ENCODE data around the gene ZNF275.
"Not testable (repeated sequence)": the region's sequence is repeated elsewhere in the genome, so short reads cannot be mapped to it uniquely, and the experiment has no call there.

Gene ZNF275

GRCh38 chrX:153333821-153334653 is at the start of gene ZNF275:
TSS of gene ZNF275 (plus strand) at chrX:153334153. CDS start at chrX:153336680, 2,527 bp downstream.
- DNase-seq (ENCODE audit: low read depth in 2 of 3, low spot score in 2 of 3) = peak; percentile 46 to 64 (median 59)

- not testable (repeated sequence) for DNase-seq (ENCODE audit: low read depth in 2 of 3, low spot score in 2 of 3)
Observed at GRCh38 chrX:153285678-153286077, 48.3 kb upstream of the ZNF275 start.

DNA sequence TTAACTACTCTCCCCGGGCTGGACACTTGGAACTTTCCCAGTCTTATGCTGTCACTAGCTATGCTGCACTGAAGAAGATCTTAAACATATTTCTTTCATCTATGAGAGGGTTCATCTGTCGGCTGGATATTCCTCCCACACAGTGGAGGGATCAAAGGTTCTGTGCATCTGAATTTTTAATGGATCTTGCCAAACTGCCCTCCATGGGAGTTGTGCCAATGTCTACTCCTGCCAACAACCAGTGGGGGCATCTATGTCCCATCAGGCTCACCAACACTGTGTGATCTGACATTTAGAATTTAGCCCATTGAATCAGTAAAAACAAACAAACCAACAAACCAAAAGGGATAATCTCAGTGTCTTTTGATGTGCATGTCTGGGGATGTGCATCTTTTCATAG is 45.1 kb upstream of the ZNF275 start:
- DNase-seq (ENCODE audit: low read depth in 2 of 3, low spot score in 2 of 3) = not testable (repeated sequence)

DNA sequence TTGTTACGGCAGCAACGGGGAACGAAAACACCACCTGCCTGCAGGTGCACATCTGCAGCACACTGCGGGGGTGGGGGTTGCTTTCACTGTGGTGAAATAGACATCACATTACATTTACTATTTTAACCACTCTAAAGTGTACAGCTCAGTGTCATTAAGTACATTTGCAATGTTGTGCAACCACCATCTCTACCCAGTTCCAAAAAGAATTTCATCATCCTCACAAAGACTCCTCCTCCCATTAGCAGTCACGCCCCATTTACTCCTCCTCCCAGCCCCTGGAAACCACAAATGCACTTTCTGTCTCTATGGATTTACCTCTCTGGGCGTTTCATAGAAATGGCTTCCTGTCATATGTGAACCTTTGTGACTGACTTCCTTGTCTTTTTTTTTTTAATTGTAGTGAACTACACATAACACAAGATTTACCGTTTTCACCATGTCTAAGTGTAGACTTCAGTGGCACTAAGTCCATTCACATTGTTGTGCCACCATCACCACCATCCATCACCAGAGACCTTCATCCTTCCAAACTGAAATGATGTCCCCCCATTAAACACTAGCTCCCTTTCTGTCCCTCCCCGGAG is 40.4 kb upstream of the ZNF275 start:
- not testable (repeated sequence) for DNase-seq (ENCODE audit: low read depth in 2 of 3, low spot score in 2 of 3)

GRCh38 chrX:153297376-153297775 is 36.6 kb upstream of the ZNF275 start:
- no peak for DNase-seq (ENCODE audit: low read depth in 2 of 3, low spot score in 2 of 3)

- no peak for DNase-seq (ENCODE audit: low read depth in 2 of 3, low spot score in 2 of 3)
Observed at GRCh38 chrX:153299855-153300254, 34.1 kb upstream of the ZNF275 start.

DNA sequence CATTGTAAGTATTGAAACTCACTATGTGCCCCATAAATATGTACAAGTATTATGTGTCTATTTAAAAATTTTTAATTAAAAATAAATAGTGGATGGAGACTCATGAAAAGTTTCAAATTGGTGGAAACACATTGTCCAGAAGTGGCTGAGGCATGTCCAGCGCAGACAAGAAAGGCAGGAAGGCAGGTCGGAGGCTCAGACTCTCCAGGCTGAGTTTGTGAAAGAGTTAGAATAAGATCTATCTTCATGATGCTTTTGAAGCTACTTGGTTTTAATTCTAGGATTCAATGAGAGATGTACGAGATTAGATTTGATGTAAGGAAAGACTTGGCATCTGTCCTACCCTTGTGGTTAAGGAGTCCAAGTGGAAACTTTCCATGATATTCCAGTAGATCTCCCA is 32.2 kb upstream of the ZNF275 start:
- no peak for DNase-seq (ENCODE audit: low read depth in 2 of 3, low spot score in 2 of 3)

GRCh38 chrX:153302796-153303195 is 31.2 kb upstream of the ZNF275 start:
- no peak for DNase-seq (ENCODE audit: low read depth in 2 of 3, low spot score in 2 of 3)

- DNase-seq (ENCODE audit: low read depth in 2 of 3, low spot score in 2 of 3) = no peak
Observed at GRCh38 chrX:153303276-153304262, 30.4 kb upstream of the ZNF275 start.

GRCh38 chrX:153304988-153305736 is 28.8 kb upstream of the ZNF275 start:
- no peak for DNase-seq (ENCODE audit: low read depth in 2 of 3, low spot score in 2 of 3)

DNA sequence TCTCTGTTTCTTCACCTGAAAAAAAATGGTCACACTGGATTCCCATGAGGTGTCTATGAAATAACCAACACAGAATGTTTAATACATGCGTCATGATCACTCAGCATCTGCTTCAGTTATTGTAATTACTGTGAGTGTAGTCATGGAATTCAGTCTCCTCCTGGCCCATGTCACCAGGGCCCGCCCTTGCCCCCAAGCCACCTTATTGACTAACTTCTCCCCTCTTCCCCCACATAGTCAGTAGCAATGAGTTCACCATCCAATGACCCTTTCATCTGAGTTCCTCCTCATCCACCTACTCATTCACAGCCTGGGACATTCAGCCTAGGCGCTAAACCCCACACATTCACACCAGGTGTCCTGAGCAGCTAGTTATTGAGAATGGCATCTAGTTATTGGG is 28.0 kb upstream of the ZNF275 start:
- DNase-seq (ENCODE audit: low read depth in 2 of 3, low spot score in 2 of 3) = no peak

DNA sequence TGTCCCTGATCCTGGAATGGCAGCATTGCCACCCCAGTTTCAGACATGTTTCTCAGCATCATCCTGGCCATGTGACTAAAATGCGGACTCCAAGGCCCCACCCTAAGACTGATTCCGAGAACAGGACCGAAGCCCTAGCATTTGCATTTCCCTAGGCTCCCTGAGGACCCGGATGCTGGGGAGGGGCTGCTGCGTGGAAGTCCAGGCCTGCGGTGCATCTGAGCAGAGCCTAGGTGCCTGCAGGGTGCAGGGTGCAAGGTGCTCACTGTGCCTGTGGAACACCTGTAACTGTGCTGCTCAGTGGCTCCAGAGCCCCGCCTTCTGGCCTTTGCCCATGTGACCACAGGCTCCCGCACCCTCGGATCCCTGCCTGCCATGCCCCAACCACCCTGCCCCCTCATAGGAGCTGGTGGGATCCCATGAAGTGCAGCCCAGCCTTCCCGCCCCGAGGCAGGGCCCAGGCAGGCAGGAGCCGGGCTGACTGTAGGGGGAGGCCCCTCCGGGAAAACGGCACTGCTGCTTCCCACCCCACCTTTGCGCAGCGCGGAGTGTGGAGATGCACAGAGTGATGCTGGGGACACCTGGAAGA is 27.3 kb upstream of the ZNF275 start:
- no peak for DNase-seq (ENCODE audit: low read depth in 2 of 3, low spot score in 2 of 3)

- no peak for DNase-seq (ENCODE audit: low read depth in 2 of 3, low spot score in 2 of 3)
Observed at GRCh38 chrX:153307276-153308178, 26.4 kb upstream of the ZNF275 start.

DNA sequence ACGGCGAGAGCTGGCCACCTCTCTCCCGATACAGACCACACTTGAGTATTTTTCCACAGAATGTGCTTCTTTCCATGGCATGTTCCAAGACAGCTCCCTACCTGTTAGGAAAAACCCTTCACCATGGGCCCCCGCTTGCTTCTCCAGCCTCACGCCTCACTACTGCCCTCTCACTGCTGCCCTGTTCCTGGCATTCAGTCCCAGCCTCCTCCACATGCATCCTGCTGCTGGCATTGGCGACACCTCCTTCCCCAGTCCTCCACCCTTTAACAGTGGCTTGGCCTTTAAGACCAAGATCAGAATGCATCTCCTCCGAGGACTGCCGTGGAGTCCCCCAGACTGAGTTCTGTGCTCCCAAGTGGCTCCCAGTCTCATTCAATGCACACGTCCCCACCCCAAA is 23.1 kb upstream of the ZNF275 start:
- no peak for DNase-seq (ENCODE audit: low read depth in 2 of 3, low spot score in 2 of 3)

DNA sequence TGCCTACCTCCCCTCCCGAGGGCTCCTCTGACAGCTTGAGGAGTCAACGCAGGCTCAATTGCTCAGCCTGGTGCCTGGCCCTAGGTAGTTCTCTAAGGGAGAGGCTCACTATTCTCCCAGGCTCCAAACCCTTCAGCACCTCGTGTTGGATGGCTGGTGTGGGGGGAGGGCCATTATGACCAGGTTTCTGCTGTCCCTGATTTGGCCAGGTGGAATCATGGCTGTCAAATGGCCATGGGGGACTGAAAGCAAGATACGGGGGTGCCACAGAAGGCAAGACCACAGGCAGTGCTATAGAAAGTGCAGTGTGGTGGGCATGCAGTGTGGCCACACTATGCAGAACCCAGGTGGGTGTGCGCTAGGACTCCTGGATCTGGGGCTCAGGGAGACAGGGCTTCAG is 21.9 kb upstream of the ZNF275 start:
- DNase-seq (ENCODE audit: low read depth in 2 of 3, low spot score in 2 of 3) = no peak

DNA sequence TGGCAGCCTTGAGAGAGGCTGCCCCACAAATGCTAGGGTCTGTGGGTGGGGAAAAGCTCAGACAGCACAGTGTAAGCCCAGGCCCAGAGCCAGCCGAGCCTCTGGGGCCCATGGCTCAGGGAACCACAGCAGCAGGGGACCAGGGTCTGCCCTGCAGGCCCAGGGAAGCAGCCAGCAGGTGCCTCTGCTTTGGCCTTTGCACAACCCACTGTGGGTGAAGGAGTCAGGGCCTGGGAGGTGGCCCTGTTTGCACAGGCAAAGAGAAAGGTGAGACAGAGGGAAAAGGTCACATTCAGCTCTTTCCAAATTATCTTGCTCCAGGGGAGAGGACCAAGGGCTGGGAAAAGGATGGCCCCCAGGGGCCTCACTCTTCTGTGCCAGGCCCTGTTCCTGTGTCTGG is 21.1 kb upstream of the ZNF275 start:
- DNase-seq (ENCODE audit: low read depth in 2 of 3, low spot score in 2 of 3) = no peak

GRCh38 chrX:153317306-153317705 is 16.6 kb upstream of the ZNF275 start:
- DNase-seq (ENCODE audit: low read depth in 2 of 3, low spot score in 2 of 3) = no peak

DNA sequence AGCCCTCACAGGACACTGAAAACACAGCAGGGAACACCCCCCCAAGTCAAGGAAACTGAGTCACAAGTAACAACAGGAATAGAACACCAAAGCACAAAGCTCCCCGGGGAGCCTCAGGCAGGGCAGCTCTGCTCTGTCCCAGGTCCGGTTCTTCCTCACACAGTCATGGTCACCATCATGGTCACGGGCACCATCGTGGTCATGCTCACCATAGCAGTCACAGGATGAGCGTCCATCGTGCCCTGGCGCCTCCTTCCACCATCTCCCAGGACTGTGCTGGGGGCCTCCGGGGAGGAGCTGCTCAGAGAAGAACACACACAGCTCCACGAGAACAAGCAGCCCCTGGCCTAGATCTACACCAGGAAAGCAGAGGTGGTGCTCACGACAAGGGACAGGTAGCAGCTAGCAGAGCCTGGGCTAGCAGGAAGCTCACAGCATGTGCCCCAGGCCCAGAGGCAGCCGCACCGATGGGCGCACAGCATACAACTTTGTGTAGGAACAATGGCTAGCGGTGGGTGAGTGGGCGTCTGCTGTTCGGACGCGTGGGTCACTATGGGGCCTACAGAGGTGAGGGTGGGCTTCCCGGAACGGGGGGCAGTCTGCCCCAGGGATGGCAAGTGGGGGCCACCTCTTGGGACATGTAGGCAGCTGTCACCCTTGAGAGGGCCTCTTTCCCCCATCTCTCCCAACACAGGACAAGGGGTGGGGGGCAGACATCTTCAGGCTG is 15.8 kb upstream of the ZNF275 start:
- no peak for DNase-seq (ENCODE audit: low read depth in 2 of 3, low spot score in 2 of 3)

GRCh38 chrX:153318811-153319210 is 15.1 kb upstream of the ZNF275 start:
- DNase-seq (ENCODE audit: low read depth in 2 of 3, low spot score in 2 of 3) = no peak

Measured in activated CD8-positive, alpha-beta memory T cell treated with anti-CD3 and anti-CD28 coated beads for 48 hours (primary cell).